HEK293 (cell line): Measurements from ENCODE around the gene EPOP.

Source experiments
- GLI2 ChIP-seq: fragments of 450-650 bp; formaldehyde crosslinking; IDR thresholded peaks from 2 replicates; pipeline ENCODE4; 2017; ENCODE audit warnings: missing biosample characterization, missing genetic modification characterization, low read depth, borderline replicate concordance
- GLI4 ChIP-seq: fragments of 450-650 bp; formaldehyde crosslinking; IDR thresholded peaks from 2 replicates; pipeline ENCODE4 v1.5.1; 2016; ENCODE audit warnings: missing biosample characterization, missing genetic modification characterization
- HOXD13 ChIP-seq: sonication (generic); formaldehyde crosslinking; IDR thresholded peaks from 2 replicates; pipeline ENCODE4 v1.8.0; 2022; ENCODE audit warnings: missing genetic modification reagents, borderline replicate concordance
- KLF7 ChIP-seq: fragments of 450-650 bp; formaldehyde crosslinking; IDR thresholded peaks from 2 replicates; pipeline ENCODE4 v1.5.1; 2016; ENCODE audit warnings: missing biosample characterization, missing genetic modification characterization, borderline replicate concordance
- MZF1 ChIP-seq: fragments of 450-650 bp; formaldehyde crosslinking; IDR thresholded peaks from 2 replicates; pipeline ENCODE4 v1.5.1; 2017; ENCODE audit warnings: missing biosample characterization, missing genetic modification characterization, borderline replicate concordance
- ZBTB44 ChIP-seq: fragments of 450-650 bp; IDR thresholded peaks from 2 replicates; pipeline ENCODE4 v1.5.1; 2018; ENCODE audit warnings: missing biosample characterization, mild to moderate bottlenecking, missing genetic modification characterization
- ZFHX2 ChIP-seq: fragments of 450-650 bp; formaldehyde crosslinking; conservative IDR thresholded peaks from 2 replicates; pipeline ENCODE4 v1.5.1; 2016; ENCODE audit warnings: missing biosample characterization, missing genetic modification characterization
- ZFP3 ChIP-seq: fragments of 450-650 bp; formaldehyde crosslinking; IDR thresholded peaks from 2 replicates; pipeline ENCODE4 v1.5.1; 2016; ENCODE audit warnings: low read depth, missing biosample characterization, missing genetic modification characterization
- ZFP69B ChIP-seq: fragments of 450-650 bp; formaldehyde crosslinking; IDR thresholded peaks from 2 replicates; pipeline ENCODE4 v1.5.1; 2016; ENCODE audit warnings: missing biosample characterization, missing genetic modification characterization
- ZNF132 ChIP-seq: fragments of 450-650 bp; formaldehyde crosslinking; IDR thresholded peaks from 2 replicates; pipeline ENCODE4 v1.5.1; 2017; ENCODE audit warnings: missing biosample characterization, missing genetic modification characterization, borderline replicate concordance
- ZNF280C ChIP-seq: fragments of 450-650 bp; formaldehyde crosslinking; IDR thresholded peaks from 2 replicates; pipeline ENCODE4 v1.5.1; 2016; ENCODE audit warnings: missing biosample characterization, missing genetic modification characterization
- ZNF292 ChIP-seq: fragments of 450-650 bp; formaldehyde crosslinking; IDR thresholded peaks from 2 replicates; pipeline ENCODE4 v1.5.1; 2016; ENCODE audit warnings: low read depth, missing biosample characterization, missing genetic modification characterization, borderline replicate concordance
- ZNF391 ChIP-seq: fragments of 450-650 bp; formaldehyde crosslinking; IDR thresholded peaks from 2 replicates; pipeline ENCODE4 v1.5.1; 2016; ENCODE audit warnings: low read depth, missing biosample characterization, missing genetic modification characterization, borderline replicate concordance
- ZNF394 ChIP-seq: fragments of 450-650 bp; formaldehyde crosslinking; IDR thresholded peaks from 2 replicates; pipeline ENCODE4 v1.5.1; 2016; ENCODE audit warnings: missing biosample characterization, missing genetic modification characterization, mild to moderate bottlenecking, moderate library complexity, borderline replicate concordance
- ZNF423 ChIP-seq: fragments of 450-650 bp; formaldehyde crosslinking; IDR thresholded peaks from 2 replicates; pipeline ENCODE4 v1.5.1; 2016; ENCODE audit warnings: missing biosample characterization, missing genetic modification characterization
- ZNF501 ChIP-seq: fragments of 450-650 bp; formaldehyde crosslinking; IDR thresholded peaks from 2 replicates; pipeline ENCODE4 v1.5.1; 2016; ENCODE audit warnings: missing biosample characterization, missing genetic modification characterization
- ZNF514 ChIP-seq: fragments of 450-650 bp; formaldehyde crosslinking; IDR thresholded peaks from 2 replicates; pipeline ENCODE4 v1.5.1; 2016; ENCODE audit warnings: missing biosample characterization, missing genetic modification characterization
- ZNF596 ChIP-seq: fragments of 450-650 bp; IDR thresholded peaks from 2 replicates; pipeline ENCODE4 v1.5.0; 2018; ENCODE audit warnings: missing biosample characterization, mild to moderate bottlenecking, missing genetic modification characterization, moderate library complexity
- ZNF600 ChIP-seq: fragments of 450-650 bp; formaldehyde crosslinking; IDR thresholded peaks from 2 replicates; pipeline ENCODE4 v1.5.1; 2016; ENCODE audit warnings: missing biosample characterization, missing genetic modification characterization
- ZNF664 ChIP-seq: fragments of 450-650 bp; formaldehyde crosslinking; IDR thresholded peaks from 2 replicates; pipeline ENCODE4 v1.5.1; 2016; ENCODE audit warnings: missing biosample characterization, missing genetic modification characterization
- ZNF785 ChIP-seq: fragments of 450-650 bp; formaldehyde crosslinking; IDR thresholded peaks from 2 replicates; pipeline ENCODE4 v1.5.1; 2016; ENCODE audit warnings: missing biosample characterization, missing genetic modification characterization
- ZNF792 ChIP-seq: fragments of 450-650 bp; formaldehyde crosslinking; IDR thresholded peaks from 2 replicates; pipeline ENCODE4 v1.5.1; 2016; ENCODE audit warnings: missing biosample characterization, missing genetic modification characterization
- TF ChIP-seq, protein P1 (sequence below): fragments of 450-650 bp; formaldehyde crosslinking; IDR thresholded peaks from 2 replicates; pipeline ENCODE4 v1.5.1; 2016; ENCODE audit warnings: missing biosample characterization, missing genetic modification characterization
- TF ChIP-seq, protein P2 (sequence below): fragments of 450-650 bp; formaldehyde crosslinking; IDR thresholded peaks from 2 replicates; pipeline ENCODE4 v1.5.1; 2016; ENCODE audit warnings: missing biosample characterization, missing genetic modification characterization
- TF ChIP-seq, protein P3 (sequence below): fragments of 450-650 bp; formaldehyde crosslinking; IDR thresholded peaks from 2 replicates; pipeline ENCODE4 v1.5.1; 2016; ENCODE audit warnings: missing biosample characterization, missing genetic modification characterization

Gene EPOP

DNA sequence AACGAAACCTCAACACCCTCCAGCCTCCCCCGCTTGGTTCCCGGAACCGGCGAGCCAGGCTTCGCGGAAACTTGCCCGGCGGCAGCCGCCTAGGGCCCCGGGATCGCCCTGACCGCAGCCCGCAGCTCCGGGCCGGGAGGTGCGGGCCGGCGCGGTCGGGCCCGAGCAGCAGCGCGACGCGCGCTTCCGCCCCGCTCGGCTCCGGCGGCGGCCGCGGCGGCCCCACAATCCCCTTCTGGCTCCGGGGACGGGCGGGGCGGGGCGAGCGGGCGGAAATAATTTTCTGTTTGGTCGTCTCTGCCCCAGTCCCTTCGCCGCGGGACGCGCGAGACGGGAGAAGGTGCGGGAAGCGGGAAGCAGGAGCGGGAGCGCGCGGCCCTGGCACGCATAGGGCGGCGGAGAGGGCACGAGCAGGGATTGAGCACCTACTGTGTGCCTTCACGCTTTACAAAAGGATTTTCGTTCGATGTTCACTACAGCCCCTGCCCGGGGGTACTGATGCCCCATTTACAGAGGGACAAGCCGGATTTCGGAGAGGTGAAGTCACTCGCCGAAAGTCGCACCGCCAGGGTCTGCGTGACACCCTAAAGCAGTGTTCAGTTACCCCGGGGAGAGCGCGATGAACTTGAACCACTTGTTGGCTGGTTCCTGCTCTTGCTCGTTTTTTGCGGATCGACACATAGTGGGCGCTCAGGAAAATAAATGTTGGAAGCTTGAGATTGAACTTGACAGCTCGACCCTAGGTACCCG, 27.6 kb upstream of the EPOP start (continued):
- TF ChIP-seq ZBTB44, result no peak
- no peak for TF ChIP-seq ZFHX2 (tag by site-specific recombination)
- no peak for TF ChIP-seq ZNF785 (tag by site-specific recombination)
- no peak; the same call in none of the 2 replicates for TF ChIP-seq ZNF596
- TF ChIP-seq HOXD13 (CRISPR knock-in tag), result no peak
- TF ChIP-seq, protein P1, sequence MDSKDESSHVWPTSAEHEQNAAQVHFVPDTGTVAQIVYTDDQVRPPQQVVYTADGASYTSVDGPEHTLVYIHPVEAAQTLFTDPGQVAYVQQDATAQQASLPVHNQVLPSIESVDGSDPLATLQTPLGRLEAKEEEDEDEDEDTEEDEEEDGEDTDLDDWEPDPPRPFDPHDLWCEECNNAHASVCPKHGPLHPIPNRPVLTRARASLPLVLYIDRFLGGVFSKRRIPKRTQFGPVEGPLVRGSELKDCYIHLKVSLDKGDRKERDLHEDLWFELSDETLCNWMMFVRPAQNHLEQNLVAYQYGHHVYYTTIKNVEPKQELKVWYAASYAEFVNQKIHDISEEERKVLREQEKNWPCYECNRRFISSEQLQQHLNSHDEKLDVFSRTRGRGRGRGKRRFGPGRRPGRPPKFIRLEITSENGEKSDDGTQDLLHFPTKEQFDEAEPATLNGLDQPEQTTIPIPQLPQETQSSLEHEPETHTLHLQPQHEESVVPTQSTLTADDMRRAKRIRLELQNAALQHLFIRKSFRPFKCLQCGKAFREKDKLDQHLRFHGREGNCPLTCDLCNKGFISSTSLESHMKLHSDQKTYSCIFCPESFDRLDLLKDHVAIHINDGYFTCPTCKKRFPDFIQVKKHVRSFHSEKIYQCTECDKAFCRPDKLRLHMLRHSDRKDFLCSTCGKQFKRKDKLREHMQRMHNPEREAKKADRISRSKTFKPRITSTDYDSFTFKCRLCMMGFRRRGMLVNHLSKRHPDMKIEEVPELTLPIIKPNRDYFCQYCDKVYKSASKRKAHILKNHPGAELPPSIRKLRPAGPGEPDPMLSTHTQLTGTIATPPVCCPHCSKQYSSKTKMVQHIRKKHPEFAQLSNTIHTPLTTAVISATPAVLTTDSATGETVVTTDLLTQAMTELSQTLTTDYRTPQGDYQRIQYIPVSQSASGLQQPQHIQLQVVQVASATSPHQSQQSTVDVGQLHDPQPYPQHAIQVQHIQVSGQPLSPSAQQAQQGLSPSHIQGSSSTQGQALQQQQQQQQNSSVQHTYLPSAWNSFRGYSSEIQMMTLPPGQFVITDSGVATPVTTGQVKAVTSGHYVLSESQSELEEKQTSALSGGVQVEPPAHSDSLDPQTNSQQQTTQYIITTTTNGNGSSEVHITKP, result 0 out of 2 replicates have a peak, but pooled peaks have one; percentile 10
- TF ChIP-seq, protein P2, sequence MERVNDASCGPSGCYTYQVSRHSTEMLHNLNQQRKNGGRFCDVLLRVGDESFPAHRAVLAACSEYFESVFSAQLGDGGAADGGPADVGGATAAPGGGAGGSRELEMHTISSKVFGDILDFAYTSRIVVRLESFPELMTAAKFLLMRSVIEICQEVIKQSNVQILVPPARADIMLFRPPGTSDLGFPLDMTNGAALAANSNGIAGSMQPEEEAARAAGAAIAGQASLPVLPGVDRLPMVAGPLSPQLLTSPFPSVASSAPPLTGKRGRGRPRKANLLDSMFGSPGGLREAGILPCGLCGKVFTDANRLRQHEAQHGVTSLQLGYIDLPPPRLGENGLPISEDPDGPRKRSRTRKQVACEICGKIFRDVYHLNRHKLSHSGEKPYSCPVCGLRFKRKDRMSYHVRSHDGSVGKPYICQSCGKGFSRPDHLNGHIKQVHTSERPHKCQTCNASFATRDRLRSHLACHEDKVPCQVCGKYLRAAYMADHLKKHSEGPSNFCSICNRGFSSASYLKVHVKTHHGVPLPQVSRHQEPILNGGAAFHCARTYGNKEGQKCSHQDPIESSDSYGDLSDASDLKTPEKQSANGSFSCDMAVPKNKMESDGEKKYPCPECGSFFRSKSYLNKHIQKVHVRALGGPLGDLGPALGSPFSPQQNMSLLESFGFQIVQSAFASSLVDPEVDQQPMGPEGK, result peak; percentile 94
- TF ChIP-seq ZFP69B, result peak; percentile 75
- peak; percentile 72 for TF ChIP-seq ZNF600 (tag by site-specific recombination)
- peak; percentile 93; the same call in 1 of the 2 replicates for TF ChIP-seq ZNF391 (tag by site-specific recombination)
- TF ChIP-seq ZNF792 (tag by site-specific recombination), result peak; percentile 99
- TF ChIP-seq, protein P3, sequence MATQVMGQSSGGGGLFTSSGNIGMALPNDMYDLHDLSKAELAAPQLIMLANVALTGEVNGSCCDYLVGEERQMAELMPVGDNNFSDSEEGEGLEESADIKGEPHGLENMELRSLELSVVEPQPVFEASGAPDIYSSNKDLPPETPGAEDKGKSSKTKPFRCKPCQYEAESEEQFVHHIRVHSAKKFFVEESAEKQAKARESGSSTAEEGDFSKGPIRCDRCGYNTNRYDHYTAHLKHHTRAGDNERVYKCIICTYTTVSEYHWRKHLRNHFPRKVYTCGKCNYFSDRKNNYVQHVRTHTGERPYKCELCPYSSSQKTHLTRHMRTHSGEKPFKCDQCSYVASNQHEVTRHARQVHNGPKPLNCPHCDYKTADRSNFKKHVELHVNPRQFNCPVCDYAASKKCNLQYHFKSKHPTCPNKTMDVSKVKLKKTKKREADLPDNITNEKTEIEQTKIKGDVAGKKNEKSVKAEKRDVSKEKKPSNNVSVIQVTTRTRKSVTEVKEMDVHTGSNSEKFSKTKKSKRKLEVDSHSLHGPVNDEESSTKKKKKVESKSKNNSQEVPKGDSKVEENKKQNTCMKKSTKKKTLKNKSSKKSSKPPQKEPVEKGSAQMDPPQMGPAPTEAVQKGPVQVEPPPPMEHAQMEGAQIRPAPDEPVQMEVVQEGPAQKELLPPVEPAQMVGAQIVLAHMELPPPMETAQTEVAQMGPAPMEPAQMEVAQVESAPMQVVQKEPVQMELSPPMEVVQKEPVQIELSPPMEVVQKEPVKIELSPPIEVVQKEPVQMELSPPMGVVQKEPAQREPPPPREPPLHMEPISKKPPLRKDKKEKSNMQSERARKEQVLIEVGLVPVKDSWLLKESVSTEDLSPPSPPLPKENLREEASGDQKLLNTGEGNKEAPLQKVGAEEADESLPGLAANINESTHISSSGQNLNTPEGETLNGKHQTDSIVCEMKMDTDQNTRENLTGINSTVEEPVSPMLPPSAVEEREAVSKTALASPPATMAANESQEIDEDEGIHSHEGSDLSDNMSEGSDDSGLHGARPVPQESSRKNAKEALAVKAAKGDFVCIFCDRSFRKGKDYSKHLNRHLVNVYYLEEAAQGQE (tag by site-specific recombination), result no peak
- peak; percentile 71; the same call in 1 of the 2 replicates for TF ChIP-seq KLF7 (tag by site-specific recombination)
- no peak for TF ChIP-seq ZNF664 (tag by site-specific recombination)
- no peak for TF ChIP-seq GLI2 (tag by site-specific recombination)
- TF ChIP-seq GLI4 (tag by site-specific recombination), result no peak
- TF ChIP-seq ZNF394 (tag by site-specific recombination), result peak; percentile 53; the same call in 1 of the 2 replicates
- no peak for TF ChIP-seq ZNF514 (tag by site-specific recombination)
- TF ChIP-seq MZF1, result peak; percentile 90
- TF ChIP-seq ZNF292 (tag by site-specific recombination), result no peak
- TF ChIP-seq ZNF132 (tag by site-specific recombination), result no peak
- TF ChIP-seq ZNF501, result peak; percentile 71
- no peak for TF ChIP-seq ZNF280C
- peak; percentile 79 for TF ChIP-seq ZNF423 (tag by site-specific recombination)
- TF ChIP-seq ZFP3 (tag by site-specific recombination), result no peak
